NOMO-1 treated with DMSO at 0.1 percent for 48 hours (cell line): ENCODE results near the gene S100A6.
A peak's percentile ranks its signal among the peaks of the same experiment; 100 is the strongest.
"Not testable (repeated sequence)": the region's sequence is repeated elsewhere in the genome, so short reads cannot be mapped to it uniquely, and the experiment has no call there.

Experiments used
- DNase-seq: peaks from one replicate; lab custom pipeline; 2025; ENCODE audit not compliant: unreplicated experiment; lab: John Stamatoyannopoulos, UW

Gene S100A6

GRCh38 chr1:153532769-153533599, 2.8 kb downstream of the S100A6 start:
- peak; percentile 78 for DNase-seq

DNA sequence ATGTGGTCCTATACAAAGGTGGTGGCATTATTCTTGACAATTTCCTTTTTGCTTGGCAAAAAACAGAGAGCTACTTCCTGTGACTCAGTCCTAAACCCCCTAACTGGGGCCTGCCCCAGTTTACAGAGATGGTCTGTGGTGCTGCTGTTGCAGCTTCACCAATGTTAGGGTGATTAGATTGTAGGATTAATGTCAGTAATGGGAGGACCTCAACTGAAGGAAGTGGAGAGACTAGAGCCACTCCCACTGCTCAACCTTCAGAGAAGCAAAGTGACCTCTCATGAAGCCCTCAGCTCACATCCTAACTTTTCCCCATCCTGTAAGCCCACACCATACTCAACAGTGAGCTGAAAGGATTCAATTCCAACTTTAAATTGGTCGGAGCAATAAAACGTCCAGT, 3.6 kb downstream of the S100A6 start:
- DNase-seq, result peak; percentile 27

DNA sequence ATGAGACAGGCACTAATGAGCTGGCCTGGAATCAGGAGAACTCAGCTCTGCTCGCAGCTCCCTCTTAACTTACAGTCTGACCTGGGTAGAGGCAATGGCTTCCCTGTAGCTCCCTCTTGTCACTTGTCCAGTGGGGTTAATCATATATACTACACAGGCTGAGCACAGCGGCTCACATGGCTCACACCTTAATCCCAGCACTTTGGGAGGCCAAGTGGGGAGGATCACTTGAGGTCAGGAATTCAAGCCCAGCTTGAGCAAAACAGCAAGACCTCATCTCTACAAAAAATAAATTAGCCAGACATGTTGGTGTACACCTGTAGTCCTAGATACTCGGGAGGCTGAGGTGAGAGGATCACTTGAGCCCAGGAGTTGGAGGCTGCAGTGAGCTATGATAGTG, 4.2 kb downstream of the S100A6 start:
- DNase-seq, result no peak

- no peak for DNase-seq
Observed at GRCh38 chr1:153527683-153528040, 8.1 kb downstream of the S100A6 start.

DNA sequence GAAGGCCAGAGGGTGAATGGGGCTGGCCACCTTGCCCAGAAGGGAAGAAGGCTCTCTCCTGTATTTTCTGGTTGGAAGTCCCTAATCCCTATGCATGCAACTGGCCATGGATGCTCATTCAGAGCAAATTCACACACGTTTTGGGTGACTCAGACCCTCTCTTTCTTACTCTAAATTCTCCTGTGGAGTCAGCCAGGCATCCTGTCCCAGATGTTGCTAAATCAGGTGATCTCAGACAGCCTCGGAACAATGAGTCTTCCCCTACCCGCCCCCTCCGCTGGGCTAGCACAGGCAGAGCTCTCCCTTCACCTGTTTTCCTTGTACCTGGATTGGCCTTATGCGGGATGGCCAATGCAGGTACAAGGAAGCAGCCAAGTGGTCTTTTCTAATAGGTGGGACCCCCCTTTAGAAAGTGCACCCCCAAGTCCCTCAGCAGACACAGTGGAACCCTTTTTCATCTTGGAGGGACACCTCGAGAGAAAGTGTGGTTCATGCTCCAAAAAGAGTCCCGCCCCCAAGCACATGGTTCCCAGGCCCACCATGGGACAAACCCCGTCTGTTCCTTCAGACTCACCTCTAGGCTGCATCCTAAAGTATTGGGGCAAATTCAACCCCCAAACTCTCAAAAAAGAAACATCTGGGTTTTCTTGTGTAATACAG, 8.6 kb downstream of the S100A6 start:
- no peak for DNase-seq

GRCh38 chr1:153526132-153526543, 9.7 kb downstream of the S100A6 start:
- DNase-seq, result no peak

- DNase-seq, result no peak
Observed at GRCh38 chr1:153525088-153525728, 10.6 kb downstream of the S100A6 start.

DNA sequence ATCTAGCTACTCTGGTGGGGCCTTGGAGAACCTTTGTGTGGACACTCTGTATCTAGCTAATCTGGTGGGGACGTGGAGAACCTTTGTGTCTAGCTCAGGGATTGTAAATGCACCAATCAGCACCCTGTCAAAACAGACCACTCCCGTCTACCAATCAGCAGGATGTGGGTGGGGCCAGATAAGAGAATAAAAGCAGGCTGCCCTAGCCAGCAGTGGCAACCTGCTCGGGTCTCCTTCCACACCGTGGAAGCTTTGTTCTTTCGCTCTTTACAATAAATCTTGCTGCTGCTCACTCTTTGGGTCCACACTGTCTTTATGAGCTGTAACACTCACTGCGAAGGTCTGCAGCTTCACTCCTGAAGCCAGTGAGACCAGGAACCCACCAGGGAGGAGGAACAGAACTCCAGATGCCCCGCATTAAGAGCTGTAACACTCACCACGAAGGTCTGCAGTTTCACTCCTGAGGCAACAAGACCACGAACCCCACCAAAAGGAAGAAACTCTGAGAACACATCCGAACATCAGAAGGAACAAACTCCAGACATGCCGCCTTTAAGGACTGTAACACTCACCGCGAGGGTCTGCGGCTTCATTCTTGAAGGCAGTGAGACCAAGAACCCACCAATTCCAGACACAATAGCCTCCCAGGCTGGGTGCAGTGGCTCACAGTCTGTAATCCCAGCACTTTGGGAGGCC, 13.3 kb downstream of the S100A6 start:
- DNase-seq, result not testable (repeated sequence)

DNA sequence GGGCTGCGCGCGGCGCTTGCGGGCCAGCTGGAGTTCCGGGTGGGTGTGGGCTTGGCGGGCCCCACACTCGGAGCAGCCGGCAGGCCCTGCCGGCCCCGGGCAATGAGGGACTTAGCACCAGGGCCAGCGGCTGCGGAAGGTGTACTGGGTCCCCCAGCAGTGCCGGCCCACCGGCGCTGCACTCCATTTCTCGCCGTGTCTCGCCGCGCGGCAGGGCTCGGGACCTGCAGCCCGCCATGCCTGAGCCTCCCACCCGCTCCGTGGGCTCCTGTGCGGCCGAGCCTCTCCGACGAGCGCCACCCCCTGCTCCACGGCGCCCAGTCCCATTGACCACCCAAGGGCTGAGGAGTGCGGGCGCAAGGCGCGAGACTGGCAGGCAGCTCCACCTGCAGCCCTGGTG, 14.0 kb downstream of the S100A6 start:
- not testable (repeated sequence) for DNase-seq

- DNase-seq, result no peak
Observed at GRCh38 chr1:153520818-153521476, 14.8 kb downstream of the S100A6 start.

- DNase-seq, result not testable (repeated sequence)
Observed at GRCh38 chr1:153520137-153520691, 15.6 kb downstream of the S100A6 start.

- DNase-seq, result no peak
Observed at GRCh38 chr1:153519242-153519641, 16.5 kb downstream of the S100A6 start.

- peak; percentile 71 for DNase-seq
Observed at GRCh38 chr1:153515504-153516394, 20.0 kb downstream of the S100A6 start.

- DNase-seq, result no peak
Observed at GRCh38 chr1:153513666-153514065, 22.1 kb downstream of the S100A6 start.

GRCh38 chr1:153513023-153513422, 22.8 kb downstream of the S100A6 start:
- no peak for DNase-seq

GRCh38 chr1:153510984-153511410, 24.8 kb downstream of the S100A6 start:
- DNase-seq, result peak; percentile 74

- peak; percentile 61 for DNase-seq
Observed at GRCh38 chr1:153509729-153510354, 25.9 kb downstream of the S100A6 start.

GRCh38 chr1:153509036-153509435, 26.8 kb downstream of the S100A6 start:
- no peak for DNase-seq
